Measurements from ENCODE around the gene IQCM.

- TF ChIP-seq CTCF (IDR thresholded peaks at IDR 0.05) = no peak
- TF ChIP-seq POLR2A (IDR thresholded peaks at IDR 0.05) = no peak
Observed at GRCh38 chr4:149751174-149751573, 64.5 kb downstream of the IQCM start.
